NOMO-1 treated with dmso at 0.1 percent for 144 hours (cell line): ENCODE results near the gene TMEM87A.

Experiments
- DNase-seq: peaks from one replicate; lab custom pipeline; 2025; ENCODE audit not compliant: unreplicated experiment; lab: John Stamatoyannopoulos, UW

TMEM87A gene

GRCh38 chr15:42163947-42164550 is 109.2 kb downstream of the TMEM87A start:
- no peak for DNase-seq

- DNase-seq = no peak
Observed at GRCh38 chr15:42163291-42163690, 109.9 kb downstream of the TMEM87A start.
